Parathyroid adenoma (tissue), 2 donors: ENCODE measurements around the gene CIPC.

Source experiments
- H2AFZ ChIP-seq: fragments of 300-600 bp; sonication (generic); one replicate; pipeline ENCODE4 v1.7.0; 2017; ENCODE audit warnings: antibody characterized with exemption, mild to moderate bottlenecking
- H3K27ac ChIP-seq: fragments of 300-600 bp; sonication (generic); one replicate; pipeline ENCODE4 v1.7.0; 2017
- H3K27me3 ChIP-seq: fragments of 300-600 bp; sonication (generic); one replicate; pipeline ENCODE4 v1.7.0; 2017; ENCODE audit warnings: low read length; ENCODE audit not compliant: control insufficient read depth, insufficient read depth
- H3K36me3 ChIP-seq: fragments of 300-600 bp; sonication (generic); one replicate; pipeline ENCODE4 v1.7.0; 2017; ENCODE audit warnings: low read length; ENCODE audit not compliant: control insufficient read depth, insufficient read depth
- H3K4me1 ChIP-seq: fragments of 300-600 bp; sonication (generic); one replicate; pipeline ENCODE4 v1.7.0; 2017; ENCODE audit warnings: control low read depth
- H3K4me2 ChIP-seq: fragments of 300-600 bp; sonication (generic); one replicate; pipeline ENCODE4 v1.7.0; 2017; ENCODE audit warnings: low read length
- H3K4me3 ChIP-seq: fragments of 300-600 bp; sonication (generic); one replicate; pipeline ENCODE4 v1.7.0; 2017; ENCODE audit warnings: low read depth, low read length
- H3K79me2 ChIP-seq: fragments of 300-600 bp; sonication (generic); one replicate; pipeline ENCODE4 v1.7.0; 2017; ENCODE audit warnings: control low read depth
- H3K9ac ChIP-seq: fragments of 300-600 bp; sonication (generic); one replicate; pipeline ENCODE4 v1.7.0; 2017; ENCODE audit warnings: mild to moderate bottlenecking
- H3K9me3 ChIP-seq: fragments of 300-600 bp; sonication (generic); one replicate; pipeline ENCODE4 v1.7.0; 2017; ENCODE audit warnings: low read length; ENCODE audit not compliant: control insufficient read depth
- TF ChIP-seq, protein P1 (sequence below): fragments of 300-600 bp; sonication (generic); IDR thresholded peaks from one replicate; pipeline ENCODE4 v1.7.0; 2017; ENCODE audit warnings: antibody characterized with exemption, mild to moderate bottlenecking
- donor health status: primary hyperparathyroidism.

The CIPC gene

DNA sequence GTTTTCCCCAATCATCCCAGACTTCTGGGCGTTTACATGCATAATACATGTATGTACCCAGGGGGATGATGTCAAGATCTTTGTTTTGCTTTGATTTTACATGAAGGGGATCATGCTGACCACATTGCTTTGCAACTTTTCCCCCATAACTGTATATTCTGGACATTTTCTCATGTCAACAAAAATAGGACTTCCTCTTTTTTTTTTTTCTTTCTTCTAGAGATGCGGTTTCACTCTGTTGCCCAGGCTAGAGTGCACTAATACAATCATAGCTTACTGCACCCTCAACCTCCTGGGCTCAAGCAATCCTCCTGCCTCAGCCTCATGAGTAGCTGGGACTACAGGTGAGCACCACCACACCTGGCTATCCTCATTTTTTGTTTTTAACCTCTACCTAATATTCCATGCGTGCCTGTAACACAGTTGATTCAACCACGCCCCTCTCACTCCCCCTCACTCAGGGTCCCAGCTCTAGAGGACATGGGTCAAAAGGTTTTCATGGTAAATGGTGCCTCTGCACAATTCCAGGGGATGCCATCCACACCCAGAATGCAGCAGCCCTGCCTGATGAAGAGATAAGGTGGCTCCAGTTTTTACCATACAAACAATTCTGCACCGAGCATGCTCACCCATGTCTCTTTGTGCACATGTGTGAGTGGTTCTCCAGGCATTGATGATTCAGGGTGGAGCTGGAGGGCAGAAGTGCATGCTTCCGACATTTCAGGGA lies 32.0 kb upstream of the CIPC start:
- TF ChIP-seq, protein P1, sequence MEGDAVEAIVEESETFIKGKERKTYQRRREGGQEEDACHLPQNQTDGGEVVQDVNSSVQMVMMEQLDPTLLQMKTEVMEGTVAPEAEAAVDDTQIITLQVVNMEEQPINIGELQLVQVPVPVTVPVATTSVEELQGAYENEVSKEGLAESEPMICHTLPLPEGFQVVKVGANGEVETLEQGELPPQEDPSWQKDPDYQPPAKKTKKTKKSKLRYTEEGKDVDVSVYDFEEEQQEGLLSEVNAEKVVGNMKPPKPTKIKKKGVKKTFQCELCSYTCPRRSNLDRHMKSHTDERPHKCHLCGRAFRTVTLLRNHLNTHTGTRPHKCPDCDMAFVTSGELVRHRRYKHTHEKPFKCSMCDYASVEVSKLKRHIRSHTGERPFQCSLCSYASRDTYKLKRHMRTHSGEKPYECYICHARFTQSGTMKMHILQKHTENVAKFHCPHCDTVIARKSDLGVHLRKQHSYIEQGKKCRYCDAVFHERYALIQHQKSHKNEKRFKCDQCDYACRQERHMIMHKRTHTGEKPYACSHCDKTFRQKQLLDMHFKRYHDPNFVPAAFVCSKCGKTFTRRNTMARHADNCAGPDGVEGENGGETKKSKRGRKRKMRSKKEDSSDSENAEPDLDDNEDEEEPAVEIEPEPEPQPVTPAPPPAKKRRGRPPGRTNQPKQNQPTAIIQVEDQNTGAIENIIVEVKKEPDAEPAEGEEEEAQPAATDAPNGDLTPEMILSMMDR: no peak
- H3K4me3 ChIP-seq: no peak overlapping the region
- H3K27ac ChIP-seq: no peak overlapping the region

DNA sequence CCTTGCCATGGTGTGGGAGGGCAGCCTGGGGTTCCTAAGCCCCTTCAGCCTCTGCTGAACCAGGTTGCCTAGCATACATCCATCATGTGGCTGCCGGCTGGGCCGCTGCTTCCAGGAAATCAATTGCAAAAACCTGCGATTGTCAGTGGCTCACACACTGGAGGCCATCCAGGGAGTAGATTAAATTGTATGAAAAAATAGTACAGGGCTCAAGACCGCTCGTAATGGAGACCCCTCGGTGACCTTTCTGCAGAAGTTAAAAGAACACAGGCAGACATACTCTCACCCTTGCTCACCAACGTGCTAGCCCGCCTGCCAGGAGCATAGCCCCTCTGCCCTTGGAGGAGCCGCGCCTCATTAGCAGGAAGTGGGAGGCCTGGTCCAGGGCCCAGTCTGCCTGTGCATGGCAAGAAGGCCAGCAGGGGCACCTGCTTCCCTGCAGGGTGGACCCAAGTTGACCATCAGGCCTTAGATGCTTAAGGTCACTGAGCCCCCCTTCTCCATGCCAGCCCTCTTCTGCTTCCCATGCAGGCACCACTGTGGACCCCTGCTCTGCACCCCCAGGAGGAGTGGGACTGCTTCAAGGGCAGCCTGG lies 31.4 kb upstream of the CIPC start:
- Histone ChIP-seq H3K4me1 (peaks cover 13% of the 10 kb centered on the region), H3K27ac (no peak overlapping the region), H3K9me3 (no peaks in the 10 kb centered on the region), H3K79me2 (peaks cover 2% of the 10 kb centered on the region), H3K9ac (no peak overlapping the region), H3K27me3 (no peaks in the 10 kb centered on the region), H2AFZ (no peak overlapping the region), H3K4me3 (no peak overlapping the region), H3K36me3 (no peaks in the 10 kb centered on the region), H3K4me2 (no peak overlapping the region)
- TF ChIP-seq, protein P1: no peak

More for the DNA sequence above, 32.0 kb upstream of the CIPC start:
- peaks cover 2% of the 10 kb centered on the region for H3K79me2 ChIP-seq
- no peak overlapping the region for H3K9ac ChIP-seq
- H3K36me3 ChIP-seq: no peaks in the 10 kb centered on the region
- peaks cover 9% of the 10 kb centered on the region for H3K4me1 ChIP-seq
- H3K4me2 ChIP-seq: no peak overlapping the region
- H3K9me3 ChIP-seq: no peaks in the 10 kb centered on the region
- no peak overlapping the region for H2AFZ ChIP-seq
- no peaks in the 10 kb centered on the region for H3K27me3 ChIP-seq

DNA sequence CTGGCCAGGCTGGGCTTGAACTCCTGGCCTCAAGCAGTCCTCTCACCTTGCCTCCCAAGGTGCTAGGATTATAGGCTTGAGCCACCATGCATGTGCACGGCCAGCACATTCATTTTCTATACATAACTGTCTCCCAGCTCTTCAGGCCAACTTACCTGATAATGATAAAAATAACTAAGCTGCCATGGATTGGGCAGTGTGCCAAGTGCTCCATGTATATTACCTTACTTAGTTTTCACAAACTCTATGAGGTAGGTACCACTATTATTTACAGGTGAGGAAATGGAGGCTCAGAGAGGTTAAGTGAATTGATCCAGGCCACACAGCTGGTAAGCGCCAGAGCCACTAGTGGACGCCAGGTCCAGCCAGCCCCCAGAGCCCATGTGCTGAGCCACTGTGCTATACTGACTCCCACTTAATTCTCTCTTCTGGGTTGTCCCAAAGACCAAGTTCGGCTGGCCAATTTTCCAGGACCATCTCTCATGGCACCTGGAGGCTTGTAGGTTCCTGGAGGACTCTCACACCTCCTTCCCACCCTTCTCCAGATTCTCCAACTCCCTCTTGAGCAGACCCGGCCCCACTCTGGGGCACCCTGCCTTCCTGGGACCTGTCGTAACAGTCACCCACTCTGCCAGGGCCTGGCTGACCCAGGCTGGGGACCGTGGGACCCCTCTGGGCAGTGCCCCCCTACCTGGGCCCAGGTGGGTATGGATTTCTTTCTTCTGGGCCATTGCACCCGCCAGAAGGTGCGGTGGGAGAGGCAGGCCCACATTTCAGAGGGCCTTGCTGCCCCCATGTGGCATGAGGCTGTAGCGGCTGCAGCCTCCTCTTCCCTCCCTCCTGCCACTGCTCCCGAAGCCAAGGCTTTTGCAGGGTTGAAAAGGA lies 30.2 kb upstream of the CIPC start:
- Histone ChIP-seq H3K9ac (no peak overlapping the region), H3K4me2 (no peak overlapping the region), H3K36me3 (no peaks in the 10 kb centered on the region), H3K4me1 (peaks cover 20% of the 10 kb centered on the region), H3K79me2 (peaks cover 2% of the 10 kb centered on the region), H3K9me3 (no peaks in the 10 kb centered on the region), H2AFZ (peak overlapping the region; percentile 56), H3K27me3 (no peaks in the 10 kb centered on the region), H3K27ac (no peak overlapping the region), H3K4me3 (no peak overlapping the region)
- TF ChIP-seq, protein P1: peak; percentile 94

DNA sequence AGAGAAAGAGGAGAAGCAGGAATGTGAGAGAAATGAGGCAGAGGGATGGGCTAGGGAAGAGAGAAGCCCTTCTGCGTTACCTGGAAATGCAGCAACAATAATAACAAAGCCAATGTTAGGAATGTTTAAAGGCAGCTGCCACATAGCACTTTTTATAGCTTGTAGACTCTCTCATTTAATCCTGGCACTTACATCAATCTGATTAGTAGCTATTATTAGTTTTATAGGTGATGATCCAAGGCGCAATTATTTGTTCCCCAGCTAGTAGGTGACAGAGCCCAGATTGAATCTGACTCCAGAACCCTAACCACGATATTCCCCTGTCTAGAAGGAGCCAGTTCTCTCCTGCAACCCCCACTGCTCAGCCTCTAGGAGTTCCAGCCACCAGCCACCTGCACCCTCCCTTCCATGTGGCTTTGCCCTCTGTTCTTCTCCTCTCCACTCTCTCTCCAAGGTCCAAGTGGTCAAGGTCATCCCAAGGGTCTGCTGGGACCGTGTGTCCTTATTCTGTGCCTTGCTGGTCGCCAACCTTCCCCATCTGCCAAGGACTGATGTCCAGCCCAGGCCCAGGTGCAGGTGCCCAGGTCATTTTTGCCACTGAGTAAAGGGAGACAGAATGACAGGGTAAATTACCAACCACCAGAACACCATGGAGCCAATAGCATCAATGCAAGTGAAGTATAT lies 29.4 kb upstream of the CIPC start:
- Histone ChIP-seq H3K36me3 (no peaks in the 10 kb centered on the region), H3K27me3 (no peaks in the 10 kb centered on the region), H3K9me3 (no peaks in the 10 kb centered on the region), H3K79me2 (peaks cover 2% of the 10 kb centered on the region), H3K4me1 (peaks cover 20% of the 10 kb centered on the region), H3K9ac (no peak overlapping the region), H3K4me3 (no peak overlapping the region), H2AFZ (peak overlapping the region; percentile 56), H3K4me2 (no peak overlapping the region), H3K27ac (peak overlapping the region; percentile 36)
- TF ChIP-seq, protein P1: no peak
